GM12872 (cell line): Measurements from ENCODE around the gene KDELR1.

Experiments used
- CTCF ChIP-seq: IDR thresholded peaks from 3 replicates; pipeline ENCODE4 v1.5.1; 2011; ENCODE audit warnings: low read depth, mild to moderate bottlenecking, low read length, moderate library complexity; ENCODE audit not compliant: insufficient read depth

KDELR1 gene

GRCh38 chr19:48346191-48346590, 45.2 kb downstream of the KDELR1 start:
- TF ChIP-seq CTCF: no peak

- TF ChIP-seq CTCF: no peak
Observed at GRCh38 chr19:48344892-48345291, 46.5 kb downstream of the KDELR1 start.

GRCh38 chr19:48342841-48343540, 48.4 kb downstream of the KDELR1 start:
- no peak for TF ChIP-seq CTCF

- no peak for TF ChIP-seq CTCF
Observed at GRCh38 chr19:48342414-48342738, 49.0 kb downstream of the KDELR1 start.

GRCh38 chr19:48341515-48342413, 49.6 kb downstream of the KDELR1 start:
- no peak for TF ChIP-seq CTCF

- no peak for TF ChIP-seq CTCF
Observed at GRCh38 chr19:48340995-48341394, 50.4 kb downstream of the KDELR1 start.

- TF ChIP-seq CTCF: no peak
Observed at GRCh38 chr19:48338802-48339503, 52.4 kb downstream of the KDELR1 start.
